GM18907 (cell line): ENCODE measurements around the gene CRB2.
"Not testable (repeated sequence)": the region's sequence is repeated elsewhere in the genome, so short reads cannot be mapped to it uniquely, and the experiment has no call there.

Experiments used
- ATAC-seq: cut with Tn5 transposase; IDR thresholded peaks from one replicate; pipeline ENCODE4 v1.9.1; 2021; ENCODE audit warnings: mild to moderate bottlenecking, moderate library complexity; ENCODE audit not compliant: unreplicated experiment

CRB2 gene

DNA sequence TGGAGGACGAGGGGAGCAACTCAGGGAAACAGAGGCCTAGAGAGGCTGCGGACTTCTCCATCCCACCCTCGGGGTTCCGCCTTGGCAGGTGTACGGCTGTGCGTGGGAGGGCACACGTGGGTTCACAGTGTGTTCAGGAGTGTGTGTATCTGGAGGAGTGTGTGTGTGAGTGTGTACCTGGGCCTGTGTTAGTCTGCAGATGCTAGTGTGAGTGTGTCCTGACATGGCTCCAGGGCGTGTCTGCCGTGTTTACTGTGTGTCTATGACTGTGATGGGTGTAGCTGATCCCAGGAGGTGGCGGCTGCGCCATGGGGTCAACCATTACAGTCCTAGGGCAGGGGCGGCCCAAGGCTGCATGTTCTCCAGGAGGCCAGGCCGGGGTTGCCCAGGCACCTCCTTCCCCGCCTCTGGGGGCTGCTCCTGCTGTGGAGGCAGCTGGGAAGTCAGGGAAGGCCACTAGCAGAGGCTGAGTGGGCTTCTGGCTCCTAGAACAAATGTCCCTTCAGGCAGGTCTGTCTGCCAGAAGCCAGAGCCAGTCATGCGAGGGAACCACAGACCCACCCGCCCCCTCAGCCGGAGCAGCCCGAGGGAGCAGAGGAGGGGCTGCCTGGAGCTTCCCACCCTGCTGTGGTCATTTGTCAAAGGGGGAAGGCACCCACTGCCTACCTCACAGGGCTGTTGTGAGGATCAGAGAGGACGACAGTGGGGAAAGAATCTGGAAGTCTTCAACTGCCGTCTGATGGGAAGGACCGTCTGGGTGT, 21.4 kb downstream of the CRB2 start:
- no peak for ATAC-seq

DNA sequence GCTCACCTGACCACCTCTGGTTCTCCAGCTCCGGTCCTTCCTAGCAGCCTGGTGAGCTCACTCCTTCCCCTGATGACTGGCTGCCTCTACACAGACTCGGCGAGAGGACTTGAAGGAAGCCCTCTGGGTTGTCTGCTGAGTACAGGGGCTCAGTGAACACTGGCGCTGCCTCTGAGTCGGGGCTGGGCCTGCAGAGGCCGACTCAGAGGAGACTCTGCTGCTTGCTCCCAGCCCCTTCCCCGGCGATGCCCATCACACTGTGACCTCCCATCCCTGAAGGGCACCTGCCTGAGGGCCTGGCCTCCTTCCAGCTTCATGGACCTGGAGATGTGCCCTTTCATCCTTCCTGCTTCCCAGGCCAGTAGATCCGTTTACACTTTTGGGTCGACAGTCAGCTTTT, 22.0 kb downstream of the CRB2 start:
- no peak for ATAC-seq

DNA sequence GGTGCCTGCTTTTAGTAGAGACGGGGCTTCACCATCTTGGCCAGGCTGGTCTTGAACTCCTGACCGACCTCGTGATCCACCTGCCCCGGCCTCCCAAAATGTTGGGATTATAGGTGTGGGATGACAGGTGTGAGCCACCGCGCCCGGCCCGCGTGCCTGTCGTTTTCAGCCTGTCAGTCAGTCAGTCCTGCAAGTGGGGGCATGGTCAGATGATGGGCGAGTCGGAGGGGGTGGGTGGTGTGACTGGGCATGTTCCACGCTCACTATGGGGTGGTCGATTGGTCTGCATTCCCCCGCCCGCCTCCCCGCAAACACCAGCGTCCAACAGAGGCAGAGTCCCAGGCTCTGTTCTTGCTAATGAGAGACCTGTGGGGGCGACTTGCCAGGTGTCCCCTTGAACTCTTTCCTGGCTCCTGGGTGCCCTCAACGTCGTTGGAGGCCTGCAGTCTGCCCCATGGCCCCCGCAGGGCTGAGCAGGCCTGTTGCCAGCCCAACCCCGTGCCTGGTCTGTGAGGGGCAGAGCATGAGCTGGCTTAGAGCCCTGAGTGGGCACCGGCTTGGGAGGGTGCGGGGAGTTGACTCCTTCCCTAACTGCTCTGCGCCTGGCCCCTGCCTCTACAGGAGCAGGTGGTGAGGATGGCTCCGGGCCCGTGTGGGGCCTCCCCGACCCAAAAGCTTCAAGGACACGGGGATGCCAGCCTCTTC, 23.1 kb downstream of the CRB2 start:
- ATAC-seq = no peak

DNA sequence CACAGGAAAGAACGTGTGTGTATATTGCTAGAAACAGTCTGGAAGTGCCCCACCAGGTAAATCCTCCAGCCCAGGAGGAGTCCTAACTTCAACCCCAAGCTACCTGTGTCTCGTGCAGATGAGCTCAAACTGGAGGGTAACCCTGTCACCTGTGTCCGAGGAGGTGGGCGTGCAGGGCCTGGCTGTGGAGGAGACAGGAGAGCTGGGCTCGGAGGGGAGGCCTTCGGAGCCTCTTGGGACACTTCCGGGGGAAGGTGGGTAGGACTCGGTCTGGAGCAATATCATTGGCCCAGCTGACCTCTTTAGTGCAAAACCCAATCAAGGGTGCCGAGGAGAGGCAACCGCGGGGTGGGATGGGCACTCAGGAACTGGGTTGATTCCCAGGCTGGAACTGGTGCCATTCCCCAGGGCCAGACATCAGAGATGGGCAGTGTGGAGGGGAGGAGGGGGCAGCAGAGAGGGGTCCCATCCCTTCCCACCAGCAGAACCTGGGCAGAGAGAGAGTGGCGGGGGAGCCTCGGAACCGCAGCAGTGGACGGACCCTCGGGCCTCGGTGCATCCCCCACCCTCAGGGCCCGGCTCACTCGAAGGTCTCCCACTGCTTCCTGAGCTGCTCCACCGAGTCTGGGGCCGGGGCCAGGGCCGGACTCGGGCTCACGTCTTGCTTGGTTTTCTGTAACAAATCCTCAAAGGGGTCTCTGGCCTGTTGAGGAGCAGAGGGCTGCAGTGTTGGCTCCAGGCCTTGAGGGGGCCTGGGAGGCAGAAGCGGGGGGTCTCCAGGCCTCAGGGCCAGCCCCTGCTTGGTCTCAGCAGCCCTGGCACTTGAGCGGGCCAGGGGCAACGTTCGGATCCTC, 25.1 kb downstream of the CRB2 start:
- no peak for ATAC-seq

DNA sequence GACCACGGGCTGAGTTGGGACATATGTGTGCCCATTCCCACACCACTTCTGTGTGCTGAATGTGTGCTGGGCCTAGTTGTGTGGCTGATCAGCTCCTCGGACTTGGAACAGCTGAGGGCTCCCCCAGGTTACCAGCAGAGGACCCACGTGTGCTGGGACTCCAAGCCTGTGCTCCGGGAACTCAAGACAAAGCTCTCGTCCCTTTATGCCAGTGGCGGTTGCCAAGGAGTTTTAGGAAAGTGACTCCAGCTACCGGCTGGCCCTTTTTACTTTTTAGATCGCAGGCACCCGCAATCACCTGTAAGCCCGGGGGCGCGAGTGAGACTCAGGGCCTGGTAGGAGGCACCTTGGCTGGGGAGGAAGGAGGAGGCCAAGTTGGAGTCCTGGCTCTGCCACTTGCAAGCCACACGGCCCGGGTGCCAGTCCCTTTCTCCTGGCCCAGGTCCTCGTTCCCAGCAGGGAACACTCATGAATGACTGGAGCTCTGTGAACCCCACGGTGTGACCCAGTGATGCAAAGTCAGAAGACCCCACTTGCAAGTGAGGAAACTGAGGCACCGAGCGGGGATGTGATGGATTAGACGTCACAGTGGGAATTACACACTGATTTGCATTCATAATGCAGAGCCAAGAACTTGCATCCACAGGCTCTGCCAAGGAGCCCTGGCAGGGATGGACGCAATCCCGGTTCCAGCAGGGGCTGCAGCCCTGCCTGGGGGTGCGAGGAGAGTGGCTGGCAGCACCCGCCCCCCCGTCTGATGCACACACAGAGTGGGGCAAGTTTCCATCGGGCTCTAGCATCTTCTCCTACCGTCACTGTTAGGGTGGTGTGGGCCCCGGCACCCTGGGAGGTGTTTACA, 26.9 kb downstream of the CRB2 start:
- no peak for ATAC-seq

DNA sequence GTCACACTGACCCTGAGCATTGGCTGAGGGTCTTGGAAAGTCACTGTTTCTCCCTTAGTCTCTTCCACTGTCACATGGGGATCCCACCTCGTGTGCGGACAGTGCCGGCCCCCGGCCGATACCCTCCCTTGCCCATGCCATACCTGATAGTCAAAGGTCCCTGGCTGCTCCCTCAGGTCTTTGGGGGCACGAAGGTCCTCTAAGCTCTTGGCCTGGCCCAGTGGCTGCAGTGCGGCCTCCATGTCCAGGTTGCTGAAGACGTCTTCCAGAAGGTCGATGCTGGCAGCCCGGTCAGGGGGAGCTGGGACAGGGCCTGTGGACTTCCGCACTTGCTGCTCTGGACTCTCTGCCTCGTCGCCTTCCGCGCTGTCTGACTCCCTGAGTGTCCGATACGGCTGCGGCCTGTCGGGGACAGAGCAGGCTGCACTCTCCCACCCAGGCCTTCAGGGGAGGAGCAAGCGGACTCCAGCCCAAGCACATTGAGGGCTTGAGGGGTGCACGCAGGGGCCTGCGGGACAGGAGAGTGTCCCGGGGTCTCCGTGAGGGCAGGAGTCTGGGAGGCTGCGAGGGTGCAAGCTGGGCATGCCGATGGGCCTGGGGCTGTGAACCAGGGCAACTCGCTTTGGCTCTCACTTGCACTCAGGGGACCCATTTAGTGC, 27.6 kb downstream of the CRB2 start:
- ATAC-seq = no peak

DNA sequence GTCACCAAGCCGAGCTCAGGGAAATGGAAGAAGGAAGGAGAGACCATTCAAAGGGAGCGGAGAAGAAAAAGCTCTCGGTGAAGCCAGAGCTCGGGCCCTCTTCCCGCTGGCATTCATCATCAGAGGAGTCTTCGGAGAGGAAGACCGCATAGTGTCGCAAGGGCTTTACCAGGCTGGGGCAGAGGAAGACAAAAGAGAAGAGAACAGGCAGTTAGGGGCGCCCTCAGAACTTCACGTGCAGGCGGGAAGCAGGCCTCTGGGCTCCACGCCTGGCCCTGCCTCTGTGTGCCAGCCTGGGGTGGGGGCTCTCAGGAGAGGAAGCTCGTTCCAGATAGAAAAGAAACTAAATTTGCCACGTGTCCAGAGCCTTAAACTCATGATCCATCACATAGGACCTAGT, 31.7 kb downstream of the CRB2 start:
- ATAC-seq = no peak

DNA sequence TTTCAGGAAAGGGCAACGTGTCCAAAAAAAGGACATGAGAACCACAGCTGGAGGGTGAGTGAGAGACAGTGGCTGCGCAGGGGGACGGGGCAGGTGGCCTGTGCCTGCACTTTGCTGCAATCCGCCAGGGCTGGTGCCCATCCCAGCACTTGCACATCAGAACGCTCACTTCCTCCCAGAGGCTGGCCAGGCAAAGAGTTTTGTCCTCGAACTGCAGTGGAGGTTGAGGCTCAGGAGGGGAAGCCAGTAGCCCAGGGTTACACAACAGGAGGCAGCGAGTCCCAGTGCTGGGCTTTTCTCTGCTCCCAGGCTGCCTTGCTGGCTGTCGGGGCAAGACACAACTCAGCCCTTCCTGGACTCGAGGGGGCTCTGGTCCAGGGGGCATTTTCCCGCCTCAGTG, 33.1 kb downstream of the CRB2 start:
- no peak for ATAC-seq

DNA sequence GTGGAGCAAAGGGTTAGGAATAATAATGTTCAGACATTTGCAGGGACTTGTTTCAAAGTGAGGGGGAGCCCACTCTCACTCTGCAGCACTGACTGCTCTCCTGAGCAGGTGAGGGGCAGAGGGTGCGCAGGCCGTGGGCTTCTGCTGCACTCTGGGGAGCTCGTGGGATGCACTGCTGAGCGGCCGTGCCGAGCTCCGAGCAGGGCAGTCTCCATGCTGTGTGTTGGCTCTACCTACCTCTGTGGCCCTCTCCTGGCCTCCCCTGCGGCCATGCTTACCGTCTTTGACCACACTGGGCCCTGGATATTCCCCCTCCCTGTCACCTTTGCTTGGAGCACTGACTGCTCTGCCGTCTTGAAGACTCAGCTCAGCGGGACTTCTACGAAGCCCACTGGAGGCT, 33.7 kb downstream of the CRB2 start:
- ATAC-seq = no peak

DNA sequence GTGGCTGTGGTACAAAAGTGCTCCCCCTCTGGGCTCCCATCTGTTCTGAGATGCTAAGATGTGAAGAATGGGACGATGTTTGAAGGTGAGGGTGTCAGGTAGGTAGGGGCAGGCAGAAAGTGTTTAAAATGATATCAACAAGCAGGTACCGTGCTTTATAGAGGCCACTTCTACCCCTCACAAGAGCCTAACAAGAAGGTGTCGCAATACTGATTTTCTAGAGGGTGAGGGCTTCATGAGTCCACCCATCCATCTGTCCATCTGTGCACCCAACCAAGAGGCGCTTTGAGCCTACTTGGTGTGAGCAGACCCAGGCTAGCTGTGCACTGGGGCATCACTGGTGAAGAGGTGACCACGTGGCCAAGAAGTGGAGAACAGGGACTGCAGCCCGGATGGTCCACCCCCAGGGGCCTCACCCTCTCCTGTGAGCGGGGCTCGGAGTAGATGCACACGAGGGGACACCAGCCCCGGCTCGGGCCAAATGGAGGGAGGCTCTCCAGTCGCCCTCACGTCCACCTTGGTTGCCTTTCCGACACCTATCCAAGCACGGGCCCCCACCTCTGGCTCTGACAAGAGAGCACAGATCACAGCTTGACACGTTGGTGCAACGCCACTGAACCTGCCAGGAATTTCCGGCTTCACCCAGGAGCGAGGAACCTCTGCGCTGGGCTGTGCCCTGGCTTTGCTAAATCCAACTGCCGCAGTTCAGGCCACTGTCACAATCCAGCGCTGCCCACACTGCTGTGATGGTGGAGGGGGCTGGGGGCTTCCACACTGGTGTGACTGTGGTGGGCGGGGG, 34.5 kb downstream of the CRB2 start:
- ATAC-seq = no peak

DNA sequence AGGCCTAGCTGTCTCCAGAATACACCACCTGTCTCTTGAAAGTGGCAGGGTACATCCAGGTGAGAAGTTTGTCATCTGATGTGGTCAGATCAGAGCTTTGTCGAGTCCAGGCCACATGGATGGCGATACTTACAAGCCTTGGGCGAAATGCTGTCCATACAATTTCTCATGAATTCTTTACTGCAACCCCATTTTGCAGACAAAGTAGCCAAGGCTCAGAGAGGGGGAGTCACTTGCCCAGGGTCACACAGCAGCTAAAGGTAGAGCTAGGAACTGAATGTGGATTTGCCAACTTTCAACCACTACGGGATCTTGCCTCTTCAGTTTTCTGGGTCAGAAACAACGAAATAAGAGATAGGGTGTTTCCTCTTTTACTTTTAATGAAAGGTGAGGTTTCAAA, 35.2 kb downstream of the CRB2 start:
- ATAC-seq = no peak

DNA sequence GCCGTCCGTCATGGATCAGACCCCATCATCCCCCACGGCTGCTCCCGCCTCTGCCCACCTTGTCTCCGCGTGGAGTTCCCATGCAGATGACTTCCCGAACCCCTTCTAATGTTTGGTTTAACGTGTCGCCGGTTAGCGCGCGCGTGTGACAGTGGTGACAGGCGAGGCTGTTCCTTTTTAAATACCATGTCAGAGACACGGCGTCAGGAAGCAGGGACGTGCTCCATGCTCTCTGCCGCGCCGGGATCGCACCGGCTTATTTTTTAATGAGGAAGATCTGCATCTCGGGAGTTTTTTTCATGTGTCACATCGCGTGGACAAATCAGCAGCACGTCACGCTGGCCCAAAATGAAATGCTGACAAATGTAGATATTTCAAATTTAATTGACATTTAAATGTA, 35.9 kb downstream of the CRB2 start:
- ATAC-seq = no peak

DNA sequence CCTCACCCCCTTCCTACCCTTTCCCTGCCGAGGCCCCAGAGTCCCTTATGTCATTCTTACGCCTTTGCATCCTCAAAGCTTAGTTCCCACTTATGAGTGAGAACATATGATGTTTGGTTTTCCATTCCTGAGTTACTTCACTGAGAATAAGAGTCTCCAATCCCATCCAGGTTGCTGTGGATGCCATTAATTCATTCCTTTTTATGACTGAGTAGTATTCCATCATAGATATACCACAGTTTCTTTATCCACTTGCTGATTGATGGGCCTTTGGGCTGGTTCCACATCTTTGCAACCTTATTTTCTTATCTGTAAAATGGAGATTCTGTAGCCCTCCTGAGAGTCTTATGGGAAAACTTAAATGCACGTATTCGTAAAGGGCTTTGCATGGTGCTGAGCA, 36.8 kb downstream of the CRB2 start:
- no peak for ATAC-seq

DNA sequence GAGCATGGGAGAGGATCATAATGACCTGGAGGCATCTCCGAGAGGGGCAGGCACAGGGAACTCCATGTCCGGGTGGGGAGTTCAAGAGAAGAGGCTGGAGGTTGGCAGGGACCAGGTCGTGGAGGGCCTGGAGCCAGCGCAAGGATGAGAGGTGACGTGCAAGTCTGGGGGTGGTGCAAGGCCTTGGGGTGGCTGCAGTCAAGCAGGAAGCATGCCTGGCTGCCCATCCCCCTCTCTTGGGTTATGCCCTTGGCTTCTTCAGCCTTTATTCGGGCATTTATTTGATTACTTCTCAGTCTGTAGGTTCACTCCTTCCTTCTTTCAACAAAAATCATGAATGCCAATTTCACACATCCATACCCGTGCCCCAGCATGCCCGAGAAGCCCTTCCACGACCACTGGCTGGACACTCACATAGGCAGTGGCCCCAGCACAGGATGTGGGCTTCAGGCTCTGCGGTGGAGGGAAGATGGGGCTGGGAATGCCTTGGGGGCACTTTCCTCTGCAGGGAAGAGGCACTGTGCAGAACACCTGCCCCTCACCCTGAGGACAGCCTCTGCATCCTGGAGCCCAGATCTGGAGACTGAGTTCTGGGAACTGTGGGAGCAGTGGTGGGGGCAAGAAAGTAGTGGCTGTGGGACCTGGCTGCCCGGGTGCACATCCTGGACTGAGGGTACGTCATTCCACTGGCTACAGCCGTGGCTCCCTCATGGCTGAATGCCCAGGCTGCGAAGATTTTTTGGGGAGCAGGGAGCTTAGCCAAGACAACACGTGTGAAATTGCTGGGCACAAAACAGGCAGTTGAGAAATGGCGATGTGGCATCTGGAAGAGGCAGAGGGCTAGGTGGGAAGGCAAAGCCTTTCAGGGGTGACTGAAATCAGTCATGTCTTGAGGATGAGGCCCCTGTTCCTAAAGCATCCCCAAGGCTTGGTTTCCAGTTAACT, 38.6 kb downstream of the CRB2 start:
- no peak for ATAC-seq

DNA sequence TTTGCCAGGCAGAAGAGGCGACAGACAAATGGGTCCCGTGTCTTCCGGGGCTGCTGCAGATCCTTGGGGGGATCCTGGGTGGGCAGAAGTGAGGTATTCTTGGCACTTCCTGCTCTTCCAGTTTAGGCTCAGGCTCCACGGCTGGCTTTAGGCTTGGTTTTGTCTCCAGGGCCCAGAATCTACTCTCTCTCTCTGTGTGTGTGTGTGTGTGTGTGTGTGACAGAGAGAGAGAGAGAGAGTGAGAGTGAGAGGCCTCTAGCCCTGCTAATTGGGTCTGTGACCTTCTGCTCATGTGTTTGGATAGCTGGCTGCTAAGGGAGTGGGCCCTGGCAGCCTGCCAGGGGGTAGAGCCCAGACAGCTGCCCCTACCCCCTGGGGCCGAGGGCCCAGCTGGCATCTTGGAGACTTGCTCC, 39.3 kb downstream of the CRB2 start:
- ATAC-seq = no peak

DNA sequence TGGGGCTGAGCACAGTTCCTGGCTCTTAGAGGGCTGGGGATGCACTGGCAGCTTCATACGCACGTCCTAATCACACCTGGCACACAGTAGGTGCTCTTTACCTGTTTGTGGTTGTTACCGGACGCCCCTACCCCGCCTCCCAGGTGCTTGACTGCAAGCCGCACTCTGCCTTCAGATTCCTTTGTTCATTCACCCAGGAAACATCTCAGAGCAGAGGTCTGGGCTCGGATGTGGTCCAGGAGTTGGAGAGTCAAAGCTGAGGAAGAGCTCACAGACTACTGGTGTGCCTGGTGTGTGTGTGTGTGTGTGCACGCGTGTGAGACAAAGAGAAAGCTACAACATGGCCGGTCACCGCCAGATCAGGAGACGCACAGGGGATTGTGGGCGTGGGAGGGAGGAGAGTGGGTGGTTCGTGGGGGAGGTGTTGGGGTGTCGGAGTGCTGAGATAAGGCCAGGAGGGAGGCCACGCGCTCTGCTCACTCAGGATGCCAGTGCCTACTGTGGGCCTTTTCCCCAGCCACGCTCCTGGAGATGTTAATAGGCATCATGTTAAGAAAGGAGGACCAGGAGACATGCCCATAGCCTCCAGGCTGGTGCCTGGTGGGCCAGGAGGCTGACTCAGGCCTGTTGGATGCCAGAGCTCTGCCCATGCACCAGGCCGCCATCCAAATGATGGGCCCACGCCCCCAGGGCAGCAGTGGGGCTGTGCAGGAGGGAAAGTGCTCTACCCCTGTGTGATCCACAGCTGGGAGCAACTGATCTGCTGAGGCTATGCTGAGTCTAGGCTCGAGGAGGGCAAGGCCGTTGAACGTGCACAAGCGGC, 39.9 kb downstream of the CRB2 start:
- ATAC-seq = no peak

DNA sequence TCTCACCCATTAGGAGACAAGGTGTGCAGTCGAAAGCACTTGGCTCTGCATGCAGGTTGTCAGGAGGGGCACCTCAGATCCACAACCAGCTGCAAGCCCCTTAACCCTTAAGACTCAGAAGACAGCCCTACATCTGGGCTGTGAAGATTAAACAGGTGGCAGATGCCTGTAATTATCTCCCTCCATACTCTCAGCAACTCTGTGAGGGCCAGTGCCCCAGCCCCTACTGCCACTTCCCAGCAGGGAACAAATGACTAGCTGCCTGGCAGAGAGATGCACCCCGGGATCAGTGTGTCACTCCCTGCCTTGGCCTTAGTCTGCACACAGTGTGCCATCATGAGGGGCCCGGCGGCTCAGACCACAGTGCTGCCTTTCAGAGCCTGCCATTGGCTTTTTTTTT, 42.0 kb downstream of the CRB2 start:
- no peak for ATAC-seq

DNA sequence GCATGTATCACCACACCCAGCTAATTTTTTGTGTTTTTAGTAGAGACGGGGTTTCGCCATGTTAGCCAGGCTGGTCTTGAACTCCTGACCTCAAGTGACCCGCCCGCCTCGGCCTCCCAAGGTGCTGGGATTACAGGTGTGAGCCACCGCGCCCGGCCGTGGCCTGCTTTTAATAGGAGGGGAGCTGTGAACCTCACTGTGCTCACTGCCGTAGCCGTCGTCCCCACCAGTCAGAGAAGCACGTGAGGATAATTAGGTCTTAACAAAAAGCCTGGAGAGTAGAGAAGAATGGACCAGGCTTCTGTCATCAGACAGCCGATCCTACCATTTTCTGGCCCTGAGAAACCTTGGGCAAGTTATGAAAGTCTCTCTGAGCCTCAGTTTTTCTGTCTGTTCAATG, 42.9 kb downstream of the CRB2 start:
- not testable (repeated sequence) for ATAC-seq
